HepG2 (cell line): ENCODE measurements around the gene GAL3ST3. TPM values are rescaled to one million over a fixed set of nuclear protein-coding genes. Genes with fewer than 3 reads are reported as not detected.
A peak's percentile ranks its signal among the peaks of the same experiment; 100 is the strongest.

Source experiments
- CCDC6 ChIP-seq: sonication (generic); formaldehyde crosslinking; IDR thresholded peaks from 2 replicates; pipeline ENCODE4 v1.8.1; 2022; ENCODE audit warnings: mild to moderate bottlenecking, missing genetic modification reagents, moderate library complexity
- DNMT1 ChIP-seq: sonication (generic); formaldehyde crosslinking; IDR thresholded peaks from 2 replicates; pipeline ENCODE4 v1.5.1; 2020; ENCODE audit warnings: mild to moderate bottlenecking, missing genetic modification reagents
- ELF4 ChIP-seq: sonication (generic); formaldehyde crosslinking; IDR thresholded peaks from 2 replicates; pipeline ENCODE4 v1.5.0; 2020; ENCODE audit warnings: missing genetic modification reagents, mild to moderate bottlenecking, moderate library complexity, borderline replicate concordance
- GFI1 ChIP-seq: sonication (generic); formaldehyde crosslinking; IDR thresholded peaks from 2 replicates; pipeline ENCODE4 v1.5.0; 2020; ENCODE audit warnings: missing genetic modification reagents, mild to moderate bottlenecking, borderline replicate concordance
- TMF1 ChIP-seq: sonication (generic); formaldehyde crosslinking; IDR thresholded peaks from 2 replicates; pipeline ENCODE4 v1.8.1; 2022; ENCODE audit warnings: low read depth, missing genetic modification reagents
- UBTF ChIP-seq: sonication (generic); formaldehyde crosslinking; IDR thresholded peaks from 2 replicates; pipeline ENCODE4 v1.4.0; 2020; ENCODE audit warnings: mild to moderate bottlenecking, missing genetic modification reagents
- ZKSCAN5 ChIP-seq: sonication (generic); formaldehyde crosslinking; IDR thresholded peaks from 2 replicates; pipeline ENCODE4 v1.5.1; 2020; ENCODE audit warnings: mild to moderate bottlenecking, missing genetic modification reagents
- ZNF331 ChIP-seq: sonication (generic); formaldehyde crosslinking; IDR thresholded peaks from 2 replicates; pipeline ENCODE4 v1.4.0; 2020; ENCODE audit warnings: missing genetic modification reagents
- ZNF335 ChIP-seq: sonication (generic); formaldehyde crosslinking; IDR thresholded peaks from 2 replicates; pipeline ENCODE4 v1.4.0; 2020; ENCODE audit warnings: missing genetic modification reagents
- ZNF414 ChIP-seq: sonication (generic); formaldehyde crosslinking; IDR thresholded peaks from 2 replicates; pipeline ENCODE4 v1.5.0; 2020; ENCODE audit warnings: missing genetic modification reagents
- ZNF557 ChIP-seq: sonication (generic); formaldehyde crosslinking; IDR thresholded peaks from 2 replicates; pipeline ENCODE4 v1.4.0; 2020; ENCODE audit warnings: missing genetic modification reagents
- ZNF589 ChIP-seq: sonication (generic); formaldehyde crosslinking; conservative IDR thresholded peaks from 2 replicates; pipeline ENCODE4 v1.8.0; 2022; ENCODE audit warnings: mild to moderate bottlenecking, moderate library complexity, missing genetic modification reagents
- ZNF788 ChIP-seq: sonication (generic); formaldehyde crosslinking; IDR thresholded peaks from 2 replicates; pipeline ENCODE4 v1.5.0; 2020; ENCODE audit warnings: mild to moderate bottlenecking, missing genetic modification reagents, borderline replicate concordance
- polyA plus RNA-seq, 8 experiments: library from polyadenylated mRNA; depleted of rRNA in 3 of 8; stranded (reverse) in 7 of 8; unstranded in 1 of 8; fragments of >200 nt; fragmentation: Illumina TruSeq in 4 of 8; extraction: Trizol in 4 of 8; gene quantifications; 2 replicates each; pipeline versions ENCODE4 v1.2.1 to v1.2.3, GENCODE V29; 2011 to 2016; ENCODE audit warnings: low read depth in 4 of 8, missing spikeins in 1 of 8, mixed read lengths in 1 of 8; ENCODE audit not compliant: insufficient read depth in 1 of 8
- total RNA-seq, 5 experiments: library from RNA; depleted of rRNA; stranded (reverse); fragments of >200 nt; fragmentation: Illumina TruSeq; extraction: Trizol; gene quantifications; 2 replicates each; pipeline ENCODE4 v1.2.3, GENCODE V29; 2016; ENCODE audit warnings: low read depth in 1 of 5
- TF ChIP-seq, protein P1 (sequence below): sonication (generic); formaldehyde crosslinking; IDR thresholded peaks from 2 replicates; pipeline ENCODE4 v1.5.1; 2020; ENCODE audit warnings: mild to moderate bottlenecking, moderate library complexity, missing genetic modification reagents
- TF ChIP-seq, protein P2 (sequence below): IDR thresholded peaks from 2 replicates; pipeline ENCODE4 v1.6.1; 2016; ENCODE audit warnings: mild to moderate bottlenecking, missing biosample characterization, missing genetic modification reagents

Gene GAL3ST3
- total and polyA plus RNA-seq, 2 of the 13 experiments (the other 11 are each of a cell fraction or from before 2014, with no cell fraction given), result not detected

GRCh38 chr11:66051766-66052663 is 3.1 kb upstream of the GAL3ST3 start, which contains the start of gene SF3B2 (continued):
- TF ChIP-seq, protein P1, sequence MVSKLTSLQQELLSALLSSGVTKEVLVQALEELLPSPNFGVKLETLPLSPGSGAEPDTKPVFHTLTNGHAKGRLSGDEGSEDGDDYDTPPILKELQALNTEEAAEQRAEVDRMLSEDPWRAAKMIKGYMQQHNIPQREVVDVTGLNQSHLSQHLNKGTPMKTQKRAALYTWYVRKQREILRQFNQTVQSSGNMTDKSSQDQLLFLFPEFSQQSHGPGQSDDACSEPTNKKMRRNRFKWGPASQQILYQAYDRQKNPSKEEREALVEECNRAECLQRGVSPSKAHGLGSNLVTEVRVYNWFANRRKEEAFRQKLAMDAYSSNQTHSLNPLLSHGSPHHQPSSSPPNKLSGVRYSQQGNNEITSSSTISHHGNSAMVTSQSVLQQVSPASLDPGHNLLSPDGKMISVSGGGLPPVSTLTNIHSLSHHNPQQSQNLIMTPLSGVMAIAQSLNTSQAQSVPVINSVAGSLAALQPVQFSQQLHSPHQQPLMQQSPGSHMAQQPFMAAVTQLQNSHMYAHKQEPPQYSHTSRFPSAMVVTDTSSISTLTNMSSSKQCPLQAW (CRISPR knock-in tag), result peak; percentile 54; the same call in 1 of the 2 replicates
- peak; percentile 94 for TF ChIP-seq UBTF (CRISPR knock-in tag)
- peak; percentile 67; the same call in 1 of the 2 replicates for TF ChIP-seq ZNF557 (CRISPR knock-in tag)
- TF ChIP-seq ZNF788 (CRISPR knock-in tag), result peak; percentile 80; the same call in 1 of the 2 replicates
- TF ChIP-seq CCDC6 (CRISPR knock-in tag), result peak; percentile 29
- TF ChIP-seq ZNF589, result peak; percentile 84; the same call in 1 of the 2 replicates
- TF ChIP-seq ZNF335, result peak; percentile 96
- peak; percentile 49; the same call in 1 of the 2 replicates for TF ChIP-seq ZNF331 (CRISPR knock-in tag)
- TF ChIP-seq ZKSCAN5 (CRISPR knock-in tag), result no peak
- TF ChIP-seq, protein P2, sequence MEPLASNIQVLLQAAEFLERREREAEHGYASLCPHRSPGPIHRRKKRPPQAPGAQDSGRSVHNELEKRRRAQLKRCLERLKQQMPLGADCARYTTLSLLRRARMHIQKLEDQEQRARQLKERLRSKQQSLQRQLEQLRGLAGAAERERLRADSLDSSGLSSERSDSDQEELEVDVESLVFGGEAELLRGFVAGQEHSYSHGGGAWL (CRISPR knock-in tag), result peak; percentile 13; the same call in 1 of the 2 replicates
- peak; percentile 98 for TF ChIP-seq ELF4 (CRISPR knock-in tag)
- TF ChIP-seq DNMT1, result peak; percentile 48; the same call in 1 of the 2 replicates
- peak; percentile 77; the same call in 1 of the 2 replicates for TF ChIP-seq TMF1 (CRISPR knock-in tag)
- peak; percentile 78 for TF ChIP-seq GFI1 (CRISPR knock-in tag)
- TF ChIP-seq ZNF414 (CRISPR knock-in tag), result peak; percentile 88
